GM18951 (cell line): ENCODE results near the gene DNASE1L1.
A peak's percentile ranks its signal among the peaks of the same experiment; 100 is the strongest.
"Not testable (repeated sequence)": the region's sequence is repeated elsewhere in the genome, so short reads cannot be mapped to it uniquely, and the experiment has no call there.

ENCODE experiments used
- POLR2A ChIP-seq: IDR thresholded peaks from 4 replicates; pipeline ENCODE4 v1.6.1; 2011; ENCODE audit warnings: mild to moderate bottlenecking; ENCODE audit not compliant: insufficient read length, insufficient read depth; ENCODE audit errors: extremely low read depth
- in situ Hi-C: fragments of 300-500 bp; cut with MboI; formaldehyde crosslinking; loops from one replicate; pipeline ENCODE4 v1.12.0; 2022; ENCODE audit warnings: low sequenced_read_pairs, mixed read lengths, inconsistent platforms; ENCODE audit not compliant: unreplicated experiment

The DNASE1L1 gene

DNA sequence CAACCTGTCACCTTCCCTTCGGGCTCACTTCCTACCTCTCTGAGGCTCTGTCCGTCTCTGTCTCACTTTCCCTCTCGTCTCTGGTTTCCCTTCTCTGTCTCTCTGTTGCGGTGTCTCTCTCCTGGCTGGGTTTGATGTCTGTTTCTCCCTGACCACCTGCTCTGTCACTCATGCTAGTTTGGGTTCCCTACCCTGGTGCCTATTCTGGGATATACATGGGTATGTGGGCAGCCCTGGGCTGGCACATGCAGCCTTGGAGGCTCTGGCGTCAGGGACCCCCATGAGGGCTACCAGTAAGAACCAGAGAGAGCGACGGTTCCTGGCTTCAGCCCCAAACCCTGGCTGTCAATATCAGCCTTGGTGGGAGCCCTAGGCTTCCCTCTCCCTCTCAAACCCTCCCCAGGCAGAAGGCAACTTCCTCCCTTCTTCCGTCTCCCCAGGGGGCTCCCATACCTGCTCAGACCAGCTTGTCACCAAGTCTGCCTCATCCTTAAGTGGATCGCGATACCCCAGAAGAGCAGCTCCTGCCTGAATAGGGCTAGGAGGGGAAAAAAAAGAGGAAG, 314 bp downstream of the DNASE1L1 start:
- in situ Hi-C loops, result no loop called here
- TF ChIP-seq POLR2A, result peak; percentile 26

DNA sequence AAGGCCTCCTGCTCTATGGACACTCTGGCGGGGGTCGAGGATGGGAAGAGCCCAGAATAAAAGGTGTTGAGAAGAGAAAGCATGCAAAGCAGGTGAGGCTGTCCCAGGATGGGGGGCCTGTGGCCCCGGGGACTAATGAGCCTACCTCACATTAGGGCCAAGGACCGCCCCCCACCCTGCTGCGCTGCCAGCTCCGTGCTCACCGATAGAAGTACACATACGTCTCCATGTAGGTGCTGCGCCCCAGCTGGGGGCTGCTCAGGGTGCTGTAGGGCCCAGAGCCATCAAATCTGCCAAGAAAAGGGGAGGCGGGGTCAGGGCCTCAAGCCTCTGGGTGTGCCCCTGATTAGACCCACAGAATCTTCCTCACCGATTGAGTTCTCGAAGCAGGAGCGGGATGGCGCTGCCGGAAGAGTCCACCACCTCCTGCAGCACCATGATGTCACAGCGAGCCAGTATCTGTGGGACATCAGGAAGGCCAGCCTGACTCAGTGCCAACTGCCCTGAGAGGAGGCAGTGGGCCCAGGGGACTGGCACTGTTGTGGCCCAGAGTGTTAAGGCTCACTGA, 4.3 kb downstream of the DNASE1L1 start:
- no peak for TF ChIP-seq POLR2A
- in situ Hi-C loops, result no loop called here

DNA sequence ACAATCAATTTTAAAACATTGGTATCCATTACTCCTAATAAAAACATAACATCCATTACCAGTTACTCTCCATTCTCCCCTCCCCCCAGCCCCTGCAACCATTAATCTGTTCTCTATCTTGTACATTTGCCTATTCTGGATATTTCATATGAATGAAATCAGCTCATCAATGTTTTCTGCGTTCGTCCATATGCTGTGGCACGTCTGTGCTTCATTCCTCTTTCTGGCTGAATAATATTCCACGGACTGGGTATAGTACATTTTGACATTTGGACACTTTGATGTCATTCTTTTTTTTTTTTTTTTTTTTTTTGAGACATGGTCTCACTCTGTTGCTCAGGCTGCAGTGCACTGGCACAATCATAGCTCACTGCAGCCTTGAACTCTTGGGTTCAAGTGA, 5.2 kb downstream of the DNASE1L1 start:
- no peak for TF ChIP-seq POLR2A
- in situ Hi-C loops, result no loop called here

DNA sequence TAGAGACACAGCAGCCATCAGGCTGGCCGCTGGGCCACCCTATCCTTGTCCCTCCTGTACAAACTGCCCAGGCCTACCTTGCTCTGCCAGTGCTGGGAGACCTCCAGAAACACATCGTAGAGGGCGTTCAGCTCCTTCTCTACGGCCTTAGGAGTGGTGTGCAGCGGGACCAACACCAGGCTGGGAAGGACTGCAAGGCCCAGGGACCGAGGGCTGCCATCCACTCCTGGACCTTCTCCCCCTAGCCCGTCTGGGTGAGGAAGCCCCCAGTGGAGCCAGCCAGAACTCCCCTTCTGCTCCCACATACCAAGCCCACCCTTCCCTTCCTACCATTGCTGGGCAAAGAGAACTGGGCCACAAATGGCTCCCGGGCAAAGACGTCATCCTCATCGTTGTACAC, 5.9 kb downstream of the DNASE1L1 start:
- in situ Hi-C loops, result no loop called here
- TF ChIP-seq POLR2A, result no peak

DNA sequence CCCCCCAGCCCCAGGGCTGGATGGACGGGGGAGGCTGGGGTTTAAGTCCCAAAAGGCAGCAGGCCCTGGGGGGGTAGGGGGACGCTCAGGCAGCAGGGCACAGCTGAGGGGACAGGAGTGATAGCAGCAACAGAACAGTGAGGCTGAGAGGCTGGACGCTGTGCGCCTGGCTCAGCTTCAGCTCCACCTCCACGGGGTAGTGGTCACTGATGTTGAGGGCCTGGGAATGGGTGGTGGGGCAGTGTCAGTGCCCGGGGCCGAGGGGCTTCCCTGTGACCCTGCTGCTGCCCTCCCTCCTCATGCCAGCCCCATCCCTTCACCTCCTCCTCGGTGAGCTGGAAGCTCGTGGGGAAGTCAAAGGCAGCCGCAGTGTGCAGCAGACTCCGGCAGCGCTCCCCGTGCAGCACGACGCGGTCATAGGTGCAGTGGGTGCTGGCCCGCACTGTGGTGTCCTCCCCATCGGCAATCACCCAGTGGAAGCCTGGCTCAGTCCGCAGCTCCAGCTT, 6.4 kb downstream of the DNASE1L1 start:
- in situ Hi-C loops, result no loop called here
- no peak for TF ChIP-seq POLR2A

DNA sequence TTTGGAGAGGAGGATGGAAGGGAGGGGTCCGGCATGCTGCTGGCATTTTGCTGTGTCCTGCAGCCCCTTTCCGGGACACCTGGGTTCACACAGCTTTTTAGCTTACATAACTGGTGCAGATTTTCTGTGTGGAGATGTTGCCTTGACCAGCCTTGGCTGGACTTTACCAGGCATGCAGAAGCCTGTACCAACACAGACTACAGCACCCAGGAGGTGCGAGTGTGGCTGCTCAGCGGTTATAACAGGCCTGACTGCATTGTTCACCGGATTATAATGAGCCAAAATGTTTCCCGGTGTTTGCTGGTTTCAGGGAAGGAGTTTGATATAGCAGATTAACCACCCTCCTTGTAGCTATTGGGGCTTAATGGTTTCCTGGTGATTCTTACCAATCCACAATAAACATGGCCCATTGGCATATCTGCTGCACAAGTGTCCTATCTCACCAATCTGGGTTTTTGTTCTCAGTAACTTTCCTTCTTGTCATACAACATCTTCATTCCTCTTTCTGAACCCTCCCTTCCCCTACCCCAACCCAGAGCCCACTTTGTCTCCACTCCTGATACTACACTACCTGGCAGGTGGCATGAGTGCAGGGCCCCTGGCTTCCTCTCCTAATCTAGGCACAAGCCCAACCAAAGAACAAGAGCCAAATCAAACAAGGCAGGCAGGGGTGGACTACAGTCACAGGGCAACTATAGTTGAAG, 7.0 kb downstream of the DNASE1L1 start:
- TF ChIP-seq POLR2A, result no peak
- in situ Hi-C loops, result no loop called here

DNA sequence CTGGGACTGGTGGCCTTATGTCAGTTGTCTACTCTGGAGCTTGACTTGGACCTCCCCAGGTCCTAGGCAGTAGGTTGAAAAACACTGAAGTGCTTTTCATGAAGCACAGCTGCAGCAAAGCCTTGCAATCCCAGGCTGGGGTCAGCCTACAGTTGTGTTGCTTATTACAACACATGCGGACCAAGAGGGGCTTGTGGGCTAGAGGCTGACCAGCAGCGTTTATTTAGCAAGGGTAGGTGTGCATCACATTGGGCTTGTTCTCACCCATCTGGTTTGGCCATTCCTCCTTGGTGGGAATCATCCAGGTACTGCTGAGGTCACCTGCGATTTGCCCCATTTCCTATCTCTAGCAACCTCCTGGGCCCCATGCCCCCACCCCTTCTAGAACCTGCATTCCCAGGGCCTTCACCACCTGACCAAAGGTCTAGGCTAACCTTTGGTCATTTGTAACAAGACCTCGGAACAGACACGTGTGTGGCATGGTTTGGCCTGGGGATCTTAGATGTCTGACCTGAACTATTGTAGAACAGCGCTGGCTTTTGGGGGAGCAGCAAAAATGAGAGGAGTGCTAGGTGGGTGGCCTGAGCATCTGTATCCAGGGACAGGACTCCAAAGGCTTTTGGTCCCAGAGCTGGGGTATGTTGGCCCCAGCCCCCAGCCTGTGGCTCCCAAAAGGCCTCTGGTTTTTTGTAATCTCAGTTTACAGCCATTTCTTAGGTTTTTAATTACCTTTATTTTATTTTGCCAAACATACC, 7.8 kb downstream of the DNASE1L1 start:
- in situ Hi-C loops, result no loop called here
- peak; percentile 49 for TF ChIP-seq POLR2A

DNA sequence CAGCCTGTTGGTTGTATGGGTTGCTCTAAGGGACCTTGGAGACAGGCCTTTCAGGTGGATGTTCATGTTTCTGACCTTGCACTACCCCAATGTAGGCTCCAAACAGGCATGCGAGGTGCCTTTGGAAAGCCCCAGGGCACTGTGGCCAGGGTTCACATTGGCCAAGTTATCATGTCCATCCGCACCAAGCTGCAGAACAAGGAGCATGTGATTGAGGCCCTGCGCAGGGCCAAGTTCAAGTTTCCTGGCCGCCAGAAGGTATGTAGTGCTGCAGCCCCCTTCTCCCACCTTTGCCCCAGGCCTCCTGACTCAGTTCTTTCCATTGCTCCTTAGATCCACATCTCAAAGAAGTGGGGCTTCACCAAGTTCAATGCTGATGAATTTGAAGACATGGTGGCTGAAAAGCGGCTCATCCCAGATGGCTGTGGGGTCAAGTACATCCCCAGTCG, 8.7 kb downstream of the DNASE1L1 start:
- in situ Hi-C loops, result not testable (repeated sequence)

DNA sequence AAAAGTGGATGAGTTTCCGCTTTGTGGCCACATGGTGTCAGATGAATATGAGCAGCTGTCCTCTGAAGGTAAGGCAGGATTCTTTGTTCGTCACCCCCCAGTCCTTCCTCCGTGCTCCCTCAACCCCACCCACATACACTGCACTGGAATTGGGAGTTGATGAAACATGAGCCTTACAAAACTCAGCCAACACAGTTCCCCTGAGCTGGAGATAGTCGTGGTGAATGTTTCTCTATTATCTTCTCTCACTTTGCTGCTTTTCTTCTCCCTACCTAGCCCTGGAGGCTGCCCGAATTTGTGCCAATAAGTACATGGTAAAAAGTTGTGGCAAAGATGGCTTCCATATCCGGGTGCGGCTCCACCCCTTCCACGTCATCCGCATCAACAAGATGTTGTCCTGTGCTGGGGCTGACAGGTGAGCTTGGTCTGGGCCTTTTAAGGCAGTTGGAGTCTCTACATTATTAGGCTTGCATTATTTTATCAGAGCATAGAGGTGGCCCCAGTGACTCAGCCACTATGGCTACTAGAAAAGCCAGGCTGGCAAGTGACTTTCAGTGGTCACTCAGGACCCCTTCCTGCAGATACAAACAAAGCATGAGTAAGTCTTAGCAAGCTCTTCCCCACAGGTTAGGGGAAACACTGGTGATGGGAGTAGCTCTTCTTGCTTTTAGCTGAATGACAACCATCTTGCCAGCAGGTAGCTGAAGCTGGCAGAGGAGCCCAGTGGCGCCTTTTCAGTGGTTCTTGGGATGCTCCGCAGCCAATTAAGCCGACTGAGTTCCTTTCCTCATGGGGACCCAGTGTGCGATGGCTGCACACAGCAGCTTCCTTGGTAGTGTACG, 9.3 kb downstream of the DNASE1L1 start:
- in situ Hi-C loops, result loop anchor here (10.0 kb wide), 1 partner anchor 65 kb away; no protein-coding TSS in a partner anchor
- TF ChIP-seq POLR2A, result no peak

DNA sequence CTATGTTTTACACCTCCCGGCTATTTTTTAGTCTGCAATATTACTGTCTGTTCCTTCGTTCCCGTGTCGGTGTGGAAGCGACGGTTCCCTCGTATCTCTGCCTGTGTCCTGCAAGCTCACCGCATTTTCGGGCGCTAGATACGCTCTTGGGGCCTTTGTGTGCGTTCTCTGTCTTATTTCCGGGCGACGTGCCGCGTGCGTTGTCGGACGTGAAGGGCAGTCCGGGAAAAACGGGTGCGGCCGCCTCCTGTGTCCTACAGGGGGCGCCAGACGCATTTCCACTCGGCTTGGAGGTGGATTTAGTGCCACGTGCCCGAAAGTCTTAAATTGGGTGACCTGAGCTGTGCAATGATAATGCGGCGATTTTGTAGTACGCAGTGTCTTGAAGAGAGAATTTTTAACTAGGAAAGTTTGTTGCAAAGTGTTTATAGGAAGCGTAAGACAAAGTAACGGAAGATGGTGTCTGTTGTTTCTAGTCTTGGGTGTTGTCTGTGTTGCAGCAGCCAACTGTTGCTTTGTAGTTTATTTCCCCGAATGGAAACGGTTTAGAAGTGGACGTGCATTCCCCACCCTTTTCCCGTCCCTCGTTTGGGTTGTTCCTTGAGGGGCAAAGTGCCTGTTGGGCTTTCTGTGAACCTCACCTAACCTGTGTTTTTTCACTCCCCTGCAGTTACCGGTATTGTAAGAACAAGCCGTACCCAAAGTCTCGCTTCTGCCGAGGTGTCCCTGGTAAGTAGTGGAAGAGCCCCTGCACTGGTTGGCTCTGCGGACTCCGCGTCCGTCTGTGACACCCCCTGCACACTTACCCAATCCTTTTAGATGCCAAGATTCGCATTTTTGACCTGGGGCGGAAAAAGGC, 10.2 kb downstream of the DNASE1L1 start:
- no peak for TF ChIP-seq POLR2A

DNA sequence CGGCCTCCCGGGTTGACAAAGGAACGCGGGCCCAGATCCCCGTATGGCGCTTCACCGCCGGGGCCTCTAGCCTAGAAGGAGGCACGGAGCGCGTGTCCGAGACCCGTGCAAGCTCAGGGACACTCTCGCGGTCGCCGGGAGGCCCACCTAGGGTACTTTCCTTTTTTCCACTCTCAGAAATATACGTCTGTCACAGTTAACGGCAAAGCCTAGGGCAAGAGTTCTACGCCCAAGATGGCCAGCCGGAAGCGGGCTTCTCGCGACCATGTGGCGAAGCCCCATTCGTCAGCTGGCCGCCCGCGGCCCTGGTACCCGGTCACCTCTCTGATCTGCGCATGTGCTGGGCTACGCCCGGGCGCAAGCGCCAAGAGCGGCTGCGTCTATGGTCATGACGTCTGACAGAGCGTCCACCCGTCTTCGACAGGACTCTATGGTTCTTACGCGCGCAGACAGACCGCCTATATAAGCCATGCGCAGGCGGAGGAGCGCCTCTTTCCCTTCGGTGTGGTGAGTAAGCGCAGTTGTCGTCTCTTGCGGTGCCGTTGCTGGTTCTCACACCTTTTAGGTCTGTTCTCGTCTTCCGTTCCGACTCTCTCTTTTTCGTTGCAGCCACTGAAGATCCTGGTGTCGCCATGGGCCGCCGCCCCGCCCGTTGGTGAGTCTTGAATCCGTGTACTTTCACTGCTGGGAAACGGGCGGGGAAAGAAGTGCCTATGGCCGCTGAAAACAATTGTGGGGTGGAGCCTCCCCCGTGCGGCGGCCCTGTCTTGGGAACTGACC, 11.0 kb downstream of the DNASE1L1 start, which contains the start of gene RPL10:
TSS of gene RPL10 (plus strand) at position 490 of the 780 bp plus-strand sequence. CDS start at position 633, 143 bp downstream.
- in situ Hi-C loops, result loop anchor here (10.0 kb wide), 1 partner anchor 63 kb away; no protein-coding TSS in a partner anchor
- TF ChIP-seq POLR2A, result peak; percentile 98

More for the DNA sequence above, 10.2 kb downstream of the DNASE1L1 start:
- in situ Hi-C loops, result loop anchor here (10.0 kb wide), 1 partner anchor 64 kb away; no protein-coding TSS in a partner anchor
